Mesendoderm (in vitro differentiated cells): ENCODE results near the gene LSS.

Source experiments
- DNase-seq: peaks from one replicate; pipeline ENCODE4 v3.0.0; 2013
- H2AK5ac ChIP-seq: 2 replicates; pipeline ENCODE4 v1.6.1; 2013; ENCODE audit warnings: low read length, inconsistent platforms
- H2BK120ac ChIP-seq: 2 replicates; pipeline ENCODE4 v1.6.1; 2013; ENCODE audit warnings: low read depth, mild to moderate bottlenecking, low read length, moderate library complexity, mixed read lengths
- H2BK15ac ChIP-seq: replicated peaks from 2 replicates; pipeline ENCODE4 v1.6.1; 2013; ENCODE audit warnings: low read depth, mild to moderate bottlenecking, moderate library complexity
- H2BK5ac ChIP-seq: 2 replicates; pipeline ENCODE4 v1.6.1; 2013; ENCODE audit warnings: low read length, inconsistent platforms
- H3K18ac ChIP-seq: 2 replicates; pipeline ENCODE4 v1.6.1; 2013; ENCODE audit warnings: mild to moderate bottlenecking, low read length, mixed read lengths
- H3K23ac ChIP-seq: one replicate; pipeline ENCODE4 v1.6.1; 2013; ENCODE audit warnings: low read length
- H3K27ac ChIP-seq: 2 replicates; pipeline ENCODE4 v1.5.1; 2013; ENCODE audit warnings: low read depth, mild to moderate bottlenecking, inconsistent platforms, low read length, moderate library complexity
- H3K27me3 ChIP-seq: 2 replicates; pipeline ENCODE4 v1.6.1; 2013; ENCODE audit warnings: low read length, control low read depth, mild to moderate bottlenecking, inconsistent platforms; ENCODE audit not compliant: insufficient read depth, poor library complexity
- H3K36me3 ChIP-seq: 2 replicates; pipeline ENCODE4 v1.6.1; 2013; ENCODE audit warnings: low read length, inconsistent platforms; ENCODE audit not compliant: control insufficient read depth, insufficient read depth
- H3K4ac ChIP-seq: one replicate; pipeline ENCODE4 v1.6.1; 2013; ENCODE audit warnings: low read depth, mild to moderate bottlenecking, low read length, moderate library complexity
- H3K4me1 ChIP-seq: 2 replicates; pipeline ENCODE4 v1.6.1; 2013; ENCODE audit warnings: low read depth, low read length, inconsistent platforms; ENCODE audit not compliant: control insufficient read depth
- H3K4me2 ChIP-seq: 2 replicates; pipeline ENCODE4 v1.6.1; 2013; ENCODE audit warnings: low read length
- H3K4me3 ChIP-seq: 2 replicates; pipeline ENCODE4 v1.5.1; 2013; ENCODE audit warnings: mild to moderate bottlenecking, low read length
- H3K56ac ChIP-seq: one replicate; pipeline ENCODE4 v1.6.1; 2013; ENCODE audit warnings: low read length
- H3K79me1 ChIP-seq: 2 replicates; pipeline ENCODE4 v1.6.1; 2013; ENCODE audit warnings: low read length, inconsistent platforms
- H3K79me2 ChIP-seq: 2 replicates; pipeline ENCODE4 v1.6.1; 2013; ENCODE audit warnings: mild to moderate bottlenecking, low read length; ENCODE audit not compliant: control insufficient read depth, insufficient read depth
- H3K9ac ChIP-seq: 2 replicates; pipeline ENCODE4 v1.6.1; 2013; ENCODE audit warnings: low read length, inconsistent platforms
- H4K5ac ChIP-seq: one replicate; pipeline ENCODE4 v1.6.1; 2013; ENCODE audit warnings: low read length
- H4K8ac ChIP-seq: one replicate; pipeline ENCODE4 v1.6.1; 2013; ENCODE audit warnings: low read depth, mild to moderate bottlenecking, control low read depth, low read length, moderate library complexity
- WGBS: extraction: QIAGEN DNeasy Blood & Tissue Kit; methylation state at CpG from one replicate; pipeline ENCODE4 v1.1.7; 2013; ENCODE audit warnings: low lambda C conversion rate, missing lambda C conversion rate; ENCODE audit not compliant: insufficient coverage; ENCODE audit errors: extremely low coverage; 5-methylcytosine and 5-hydroxymethylcytosine counted together

The LSS gene

DNA sequence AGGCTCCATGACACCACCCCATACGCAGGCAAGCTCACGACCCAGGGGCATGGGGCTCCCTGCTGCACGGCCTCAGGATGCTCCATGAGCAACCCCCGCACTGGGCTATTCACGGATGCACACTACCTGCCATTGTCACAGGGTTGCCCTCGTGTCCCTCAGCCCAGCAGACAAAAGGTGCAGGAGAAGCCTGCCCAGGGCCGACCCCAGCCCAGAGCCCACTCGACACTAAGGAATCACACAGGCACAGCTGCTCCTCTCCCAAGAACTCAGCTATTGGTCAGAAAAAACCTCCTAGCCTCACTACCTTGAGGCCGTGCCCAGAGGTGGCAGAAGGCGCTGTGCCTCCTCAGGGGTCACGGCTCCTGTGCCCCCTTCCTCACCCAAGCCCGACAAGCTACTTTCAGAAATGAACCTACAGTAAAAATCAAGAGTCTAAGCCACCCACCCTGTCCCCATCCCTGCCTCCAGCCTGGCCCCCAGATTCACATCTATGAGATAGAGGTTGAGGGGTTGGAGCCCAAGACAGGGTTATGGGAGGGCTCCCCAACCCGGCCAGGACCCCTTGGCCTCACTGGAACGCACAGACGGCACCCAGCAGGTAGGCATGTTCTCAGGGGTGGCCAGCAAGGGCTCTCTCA, 38.0 kb downstream of the LSS start:
- Histone ChIP-seq H2AK5ac (no peak overlapping the region), H3K79me2 (no peaks in the 10 kb centered on the region), H3K27me3 (no peaks in the 10 kb centered on the region), H3K56ac (no peak overlapping the region), H3K23ac (no peak overlapping the region), H3K4me1 (peaks cover 2% of the 10 kb centered on the region), H4K5ac (no peak overlapping the region), H2BK5ac (no peak overlapping the region), H3K27ac (no peak overlapping the region), H4K8ac (no peak overlapping the region), H3K79me1 (no peaks in the 10 kb centered on the region), H3K36me3 (peaks cover 23% of the 10 kb centered on the region), H3K4ac (no peak overlapping the region), H3K4me2 (no peak overlapping the region), H2BK120ac (no peak overlapping the region), H3K18ac (no peak overlapping the region), H3K4me3 (no peak overlapping the region), H3K9ac (no peak overlapping the region), H2BK15ac (no peak overlapping the region)
- no CpG with 5 or more reads among the region's 15 CpGs for WGBS
- DNase-seq = no peak

DNA sequence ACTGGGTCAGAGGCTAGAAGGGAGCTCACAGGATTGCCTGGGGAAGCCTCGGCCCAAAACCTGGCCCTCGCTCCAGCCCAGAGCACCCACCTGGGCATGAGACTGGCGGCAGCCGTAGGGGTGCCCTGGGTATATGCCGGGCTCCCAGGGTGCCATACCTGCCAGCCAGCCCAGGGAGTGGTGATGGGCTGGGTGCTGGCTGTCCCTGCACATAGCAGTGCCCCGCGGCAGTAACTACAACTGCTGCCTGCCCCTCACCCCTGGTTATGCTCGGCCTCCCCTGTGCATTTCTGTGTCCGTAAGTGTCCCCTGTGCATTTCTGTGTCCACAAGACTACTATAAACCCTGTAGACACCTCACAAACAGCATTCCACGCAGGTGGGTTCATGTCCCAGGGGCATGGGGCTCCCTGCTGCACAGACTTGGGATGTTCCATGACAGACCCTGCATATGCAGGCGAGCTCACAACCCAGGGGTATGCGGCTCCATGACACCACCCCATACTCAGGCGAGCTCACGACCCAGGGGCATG, 38.5 kb downstream of the LSS start:
- no peak overlapping the region for H3K56ac ChIP-seq
- H3K79me2 ChIP-seq = no peaks in the 10 kb centered on the region
- no peak overlapping the region for H4K8ac ChIP-seq
- no peaks in the 10 kb centered on the region for H3K79me1 ChIP-seq
- no peak overlapping the region for H4K5ac ChIP-seq
- no peak overlapping the region for H3K4me2 ChIP-seq
- no peaks in the 10 kb centered on the region for H3K27me3 ChIP-seq
- no peak overlapping the region for H2AK5ac ChIP-seq
- H3K18ac ChIP-seq = no peak overlapping the region
- peaks cover 21% of the 10 kb centered on the region for H3K36me3 ChIP-seq
- no peak overlapping the region for H2BK120ac ChIP-seq
- H3K23ac ChIP-seq = no peak overlapping the region
- no peak overlapping the region for H3K4me3 ChIP-seq
- no peak overlapping the region for H3K27ac ChIP-seq
- no peak overlapping the region for H3K4ac ChIP-seq
- WGBS = no CpG with 5 or more reads among the region's 14 CpGs
- no peak for DNase-seq
- H3K4me1 ChIP-seq = peaks cover 2% of the 10 kb centered on the region
- H2BK5ac ChIP-seq = no peak overlapping the region
- H3K9ac ChIP-seq = no peak overlapping the region
- no peak overlapping the region for H2BK15ac ChIP-seq

DNA sequence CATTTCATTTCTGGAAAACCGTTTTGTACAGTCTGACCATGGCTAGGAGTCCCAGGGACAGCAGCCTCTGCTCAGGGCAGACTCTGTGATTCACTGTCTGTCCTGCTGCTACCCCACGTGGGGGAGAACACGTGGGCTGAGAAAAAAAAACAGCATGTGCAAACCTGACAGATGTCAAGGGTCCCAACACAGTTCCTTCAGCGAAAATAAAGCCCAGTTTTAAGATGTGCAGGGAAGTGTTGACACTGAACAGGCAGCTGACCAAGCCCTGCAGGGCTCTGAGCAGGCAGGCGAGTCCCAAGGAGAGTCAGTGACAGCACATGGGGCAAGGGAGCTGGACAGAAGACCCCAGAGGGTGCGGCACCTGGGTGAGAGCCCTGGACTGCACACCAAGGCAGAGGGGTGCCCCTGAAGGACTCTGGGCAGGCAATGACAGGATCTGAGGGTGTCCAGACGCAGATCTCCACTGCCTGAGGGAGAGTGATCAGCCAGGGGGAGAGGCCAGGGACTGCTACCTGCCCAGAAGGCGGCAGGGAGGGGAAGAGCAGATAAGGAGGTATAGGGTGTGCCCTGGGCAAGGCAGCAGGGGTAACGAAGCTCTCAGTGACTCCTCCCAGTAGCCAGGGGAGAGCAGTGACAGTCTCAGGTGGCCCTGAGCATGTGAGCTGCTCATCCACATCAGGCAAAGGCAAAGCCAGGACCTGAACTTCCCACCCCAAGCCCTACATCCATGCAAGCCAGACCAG, 39.2 kb downstream of the LSS start:
- Histone ChIP-seq H3K79me1 (no peaks in the 10 kb centered on the region), H2BK15ac (no peak overlapping the region), H3K4me3 (no peak overlapping the region), H3K4me1 (peaks cover 2% of the 10 kb centered on the region), H3K79me2 (no peaks in the 10 kb centered on the region), H2AK5ac (no peak overlapping the region), H3K9ac (no peak overlapping the region), H2BK5ac (no peak overlapping the region), H2BK120ac (no peak overlapping the region), H3K56ac (no peak overlapping the region), H3K18ac (no peak overlapping the region), H3K4ac (no peak overlapping the region), H4K8ac (no peak overlapping the region), H3K23ac (no peak overlapping the region), H3K36me3 (peaks cover 16% of the 10 kb centered on the region), H3K27ac (no peak overlapping the region), H4K5ac (no peak overlapping the region), H3K4me2 (no peak overlapping the region), H3K27me3 (no peaks in the 10 kb centered on the region)
- WGBS = no CpG with 5 or more reads among the region's 9 CpGs
- DNase-seq = no peak

DNA sequence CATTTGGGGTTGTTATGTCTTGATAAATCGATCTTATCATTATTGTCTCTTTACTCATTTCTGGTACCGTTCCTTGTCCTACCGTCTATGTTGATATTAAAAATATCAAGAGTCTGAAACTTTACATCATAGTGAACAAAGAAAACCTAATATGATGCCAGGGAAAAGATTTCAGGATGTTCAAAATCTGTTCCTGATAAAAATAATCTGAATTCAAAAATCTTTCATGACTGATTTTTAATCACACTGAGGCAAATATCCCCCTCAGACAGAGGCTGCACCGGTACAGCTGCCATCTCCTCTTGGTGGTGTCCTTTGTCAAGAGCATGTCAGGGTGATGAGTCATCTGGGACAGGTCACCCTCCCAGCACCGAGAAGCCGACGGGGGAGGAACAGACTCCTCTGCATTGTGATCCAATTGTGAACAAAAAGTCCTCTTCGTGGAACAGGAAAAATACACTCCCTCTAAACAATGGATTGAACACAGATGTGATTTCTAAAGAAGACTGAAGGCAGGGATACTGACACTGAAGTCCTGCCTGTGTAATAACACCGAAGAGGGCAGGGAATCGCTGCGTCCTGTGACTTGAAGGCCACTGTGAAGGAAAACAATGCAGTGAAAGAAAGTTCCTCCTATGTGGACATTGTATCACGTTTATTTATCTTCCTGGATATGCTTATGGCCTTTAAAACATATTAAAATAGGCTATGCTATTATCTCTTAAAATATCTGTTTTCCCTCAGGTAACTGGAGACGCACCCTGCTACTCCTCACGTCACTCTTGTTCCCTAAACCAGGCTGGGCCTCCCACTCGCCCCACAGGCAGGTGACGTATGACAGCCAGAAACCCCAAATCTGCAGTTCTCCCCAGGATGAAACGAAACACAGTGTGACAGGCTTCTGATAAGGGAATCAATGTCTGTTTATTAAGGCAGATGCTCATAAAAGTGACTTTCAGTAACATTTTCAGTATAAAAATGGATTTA, 40.1 kb downstream of the LSS start:
- H2AK5ac ChIP-seq = no peak overlapping the region
- no peak overlapping the region for H2BK15ac ChIP-seq
- no peak overlapping the region for H3K4me3 ChIP-seq
- no CpG with 5 or more reads among the region's 17 CpGs for WGBS
- H3K56ac ChIP-seq = peak overlapping the region; percentile 28
- H2BK120ac ChIP-seq = no peak overlapping the region
- no peak overlapping the region for H3K4me2 ChIP-seq
- H3K27me3 ChIP-seq = no peaks in the 10 kb centered on the region
- H2BK5ac ChIP-seq = no peak overlapping the region
- peak; percentile 87 for DNase-seq
- H4K5ac ChIP-seq = no peak overlapping the region
- peak overlapping the region; percentile 30 for H3K9ac ChIP-seq
- no peaks in the 10 kb centered on the region for H3K79me1 ChIP-seq
- H3K4ac ChIP-seq = no peak overlapping the region
- no peak overlapping the region for H4K8ac ChIP-seq
- peaks cover 12% of the 10 kb centered on the region for H3K36me3 ChIP-seq
- no peaks in the 10 kb centered on the region for H3K79me2 ChIP-seq
- H3K4me1 ChIP-seq = peaks cover 2% of the 10 kb centered on the region
- H3K23ac ChIP-seq = no peak overlapping the region
- no peak overlapping the region for H3K18ac ChIP-seq
- H3K27ac ChIP-seq = peak overlapping the region; percentile 36

DNA sequence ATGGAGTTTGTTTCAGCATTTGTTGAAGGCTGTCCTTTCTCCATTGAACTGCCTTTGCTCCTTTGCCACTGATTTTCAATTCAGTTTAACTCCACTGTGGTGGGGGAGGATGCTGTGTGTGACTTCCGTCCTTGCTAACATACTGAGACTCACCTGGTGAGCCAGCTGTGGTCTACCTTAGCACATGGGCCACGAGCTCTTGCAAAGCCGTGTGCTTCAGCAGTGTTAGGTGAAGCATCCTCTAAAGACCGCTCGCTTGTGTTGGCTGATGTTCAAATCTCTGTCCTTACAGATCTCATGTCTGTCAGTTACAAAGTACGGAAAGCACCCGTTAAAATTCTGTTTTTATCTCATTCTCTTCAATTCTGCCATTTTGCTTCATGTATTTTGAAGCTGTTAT, 40.8 kb downstream of the LSS start:
- Histone ChIP-seq H3K79me2 (no peaks in the 10 kb centered on the region), H3K4me3 (no peak overlapping the region), H3K4me1 (peaks cover 2% of the 10 kb centered on the region), H3K56ac (no peak overlapping the region), H3K27ac (no peak overlapping the region), H3K79me1 (peaks cover 1% of the 10 kb centered on the region), H2BK5ac (no peak overlapping the region), H2BK120ac (no peak overlapping the region), H2AK5ac (no peak overlapping the region), H4K5ac (no peak overlapping the region), H3K4me2 (no peak overlapping the region), H2BK15ac (no peak overlapping the region), H3K4ac (no peak overlapping the region), H3K23ac (no peak overlapping the region), H3K18ac (no peak overlapping the region), H3K9ac (peak overlapping the region; percentile 4), H3K36me3 (peaks cover 12% of the 10 kb centered on the region), H3K27me3 (no peaks in the 10 kb centered on the region), H4K8ac (no peak overlapping the region)
- WGBS = no CpG with 5 or more reads among the region's 7 CpGs
- DNase-seq = no peak
